ENCODE measurements around the gene F5. TPM values are rescaled to one million over a fixed set of nuclear protein-coding genes. Genes with fewer than 3 reads are reported as not detected.

Gene F5
- total RNA-seq, 1 donor from 2014 or later = 1.0 TPM

GRCh38 chr1:169574336-169574735, 11.9 kb downstream of the F5 start:
- no peaks in the 10 kb centered on the region for H3K27me3 ChIP-seq (ENCODE audit: control insufficient read depth in 3 of 3, insufficient read depth in 3 of 3, low read length in 3 of 3)
- no peak overlapping the region for H3K27ac ChIP-seq (ENCODE audit: low read depth, low read length)
- H3K36me3 ChIP-seq (ENCODE audit: control insufficient read depth in 3 of 3, insufficient read depth in 3 of 3, low read length in 3 of 3) = no peaks in the 10 kb centered on the region
- H3K9me3 ChIP-seq (ENCODE audit: control insufficient read depth in 3 of 3, low read length in 3 of 3) = no peaks in the 10 kb centered on the region
- no peak overlapping the region for H3K4me3 ChIP-seq (ENCODE audit: low read length in 3 of 3)
- no peak overlapping the region for H3K9ac ChIP-seq (ENCODE audit: low read depth in 1 of 3, low read length in 3 of 3)
- no peaks in the 10 kb centered on the region for H3K4me1 ChIP-seq (ENCODE audit: control insufficient read depth in 3 of 3, insufficient read depth in 3 of 3, low read length in 3 of 3)

- Histone ChIP-seq H3K36me3 (ENCODE audit: control insufficient read depth in 3 of 3, insufficient read depth in 3 of 3, low read length in 3 of 3) (no peaks in the 10 kb centered on the region), H3K4me1 (ENCODE audit: control insufficient read depth in 3 of 3, insufficient read depth in 3 of 3, low read length in 3 of 3) (no peaks in the 10 kb centered on the region), H3K4me3 (ENCODE audit: low read length in 3 of 3) (no peak overlapping the region), H3K27ac (ENCODE audit: low read depth, low read length) (no peak overlapping the region), H3K27me3 (ENCODE audit: control insufficient read depth in 3 of 3, insufficient read depth in 3 of 3, low read length in 3 of 3) (no peaks in the 10 kb centered on the region), H3K9ac (ENCODE audit: low read depth in 1 of 3, low read length in 3 of 3) (no peak overlapping the region), H3K9me3 (ENCODE audit: control insufficient read depth in 3 of 3, low read length in 3 of 3) (no peaks in the 10 kb centered on the region)
Observed at GRCh38 chr1:169572187-169572586, 14.1 kb downstream of the F5 start.

- no peaks in the 10 kb centered on the region for H3K4me1 ChIP-seq (ENCODE audit: control insufficient read depth in 3 of 3, insufficient read depth in 3 of 3, low read length in 3 of 3)
- no peaks in the 10 kb centered on the region for H3K9me3 ChIP-seq (ENCODE audit: control insufficient read depth in 3 of 3, low read length in 3 of 3)
- no peaks in the 10 kb centered on the region for H3K27me3 ChIP-seq (ENCODE audit: control insufficient read depth in 3 of 3, insufficient read depth in 3 of 3, low read length in 3 of 3)
- no peak overlapping the region for H3K4me3 ChIP-seq (ENCODE audit: low read length in 3 of 3)
- no peak overlapping the region for H3K9ac ChIP-seq (ENCODE audit: low read depth in 1 of 3, low read length in 3 of 3)
- H3K36me3 ChIP-seq (ENCODE audit: control insufficient read depth in 3 of 3, insufficient read depth in 3 of 3, low read length in 3 of 3) = no peaks in the 10 kb centered on the region
- no peak overlapping the region for H3K27ac ChIP-seq (ENCODE audit: low read depth, low read length)
Observed at GRCh38 chr1:169571450-169571849, 14.8 kb downstream of the F5 start.

- Histone ChIP-seq H3K4me3 (ENCODE audit: low read length in 3 of 3) (no peak overlapping the region), H3K27ac (ENCODE audit: low read depth, low read length) (no peak overlapping the region), H3K4me1 (ENCODE audit: control insufficient read depth in 3 of 3, insufficient read depth in 3 of 3, low read length in 3 of 3) (no peaks in the 10 kb centered on the region)
Observed at GRCh38 chr1:169570172-169570574, 16.1 kb downstream of the F5 start.

GRCh38 chr1:169568497-169568896, 17.8 kb downstream of the F5 start:
- Histone ChIP-seq H3K9ac (ENCODE audit: low read depth in 1 of 3, low read length in 3 of 3) (no peak overlapping the region), H3K36me3 (ENCODE audit: control insufficient read depth in 3 of 3, insufficient read depth in 3 of 3, low read length in 3 of 3) (no peaks in the 10 kb centered on the region), H3K9me3 (ENCODE audit: control insufficient read depth in 3 of 3, low read length in 3 of 3) (no peaks in the 10 kb centered on the region), H3K27me3 (ENCODE audit: control insufficient read depth in 3 of 3, insufficient read depth in 3 of 3, low read length in 3 of 3) (no peaks in the 10 kb centered on the region), H3K4me1 (ENCODE audit: control insufficient read depth in 3 of 3, insufficient read depth in 3 of 3, low read length in 3 of 3) (no peaks in the 10 kb centered on the region), H3K27ac (ENCODE audit: low read depth, low read length) (no peak overlapping the region), H3K4me3 (ENCODE audit: low read length in 3 of 3) (no peak overlapping the region)

More at GRCh38 chr1:169570172-169570574, 16.1 kb downstream of the F5 start:
- Histone ChIP-seq H3K9ac (ENCODE audit: low read depth in 1 of 3, low read length in 3 of 3) (no peak overlapping the region), H3K27me3 (ENCODE audit: control insufficient read depth in 3 of 3, insufficient read depth in 3 of 3, low read length in 3 of 3) (no peaks in the 10 kb centered on the region), H3K9me3 (ENCODE audit: control insufficient read depth in 3 of 3, low read length in 3 of 3) (no peaks in the 10 kb centered on the region), H3K36me3 (ENCODE audit: control insufficient read depth in 3 of 3, insufficient read depth in 3 of 3, low read length in 3 of 3) (no peaks in the 10 kb centered on the region)

- H3K4me1 ChIP-seq (ENCODE audit: control insufficient read depth in 3 of 3, insufficient read depth in 3 of 3, low read length in 3 of 3) = no peaks in the 10 kb centered on the region
- no peak overlapping the region for H3K27ac ChIP-seq (ENCODE audit: low read depth, low read length)
- H3K4me3 ChIP-seq (ENCODE audit: low read length in 3 of 3) = no peak overlapping the region
- H3K36me3 ChIP-seq (ENCODE audit: control insufficient read depth in 3 of 3, insufficient read depth in 3 of 3, low read length in 3 of 3) = no peaks in the 10 kb centered on the region
- no peaks in the 10 kb centered on the region for H3K27me3 ChIP-seq (ENCODE audit: control insufficient read depth in 3 of 3, insufficient read depth in 3 of 3, low read length in 3 of 3)
- no peak overlapping the region for H3K9ac ChIP-seq (ENCODE audit: low read depth in 1 of 3, low read length in 3 of 3)
- H3K9me3 ChIP-seq (ENCODE audit: control insufficient read depth in 3 of 3, low read length in 3 of 3) = peaks cover 0 to 2% (median 0%) of the 10 kb centered on the region in 3 donors
Observed at GRCh38 chr1:169565335-169566271, 20.7 kb downstream of the F5 start.

GRCh38 chr1:169563650-169564049, 22.6 kb downstream of the F5 start:
- no peak overlapping the region for H3K9ac ChIP-seq (ENCODE audit: low read depth in 1 of 3, low read length in 3 of 3)
- H3K36me3 ChIP-seq (ENCODE audit: control insufficient read depth in 3 of 3, insufficient read depth in 3 of 3, low read length in 3 of 3) = no peaks in the 10 kb centered on the region
- H3K27me3 ChIP-seq (ENCODE audit: control insufficient read depth in 3 of 3, insufficient read depth in 3 of 3, low read length in 3 of 3) = no peaks in the 10 kb centered on the region
- no peak overlapping the region for H3K4me3 ChIP-seq (ENCODE audit: low read length in 3 of 3)
- peaks cover 0 to 2% (median 0%) of the 10 kb centered on the region in 3 donors for H3K9me3 ChIP-seq (ENCODE audit: control insufficient read depth in 3 of 3, low read length in 3 of 3)
- H3K27ac ChIP-seq (ENCODE audit: low read depth, low read length) = no peak overlapping the region
- no peaks in the 10 kb centered on the region for H3K4me1 ChIP-seq (ENCODE audit: control insufficient read depth in 3 of 3, insufficient read depth in 3 of 3, low read length in 3 of 3)

- Histone ChIP-seq H3K27me3 (ENCODE audit: control insufficient read depth in 3 of 3, insufficient read depth in 3 of 3, low read length in 3 of 3) (no peaks in the 10 kb centered on the region), H3K4me1 (ENCODE audit: control insufficient read depth in 3 of 3, insufficient read depth in 3 of 3, low read length in 3 of 3) (no peaks in the 10 kb centered on the region), H3K9me3 (ENCODE audit: control insufficient read depth in 3 of 3, low read length in 3 of 3) (peaks cover 0 to 2% (median 0%) of the 10 kb centered on the region in 3 donors), H3K9ac (ENCODE audit: low read depth in 1 of 3, low read length in 3 of 3) (no peak overlapping the region), H3K27ac (ENCODE audit: low read depth, low read length) (no peak overlapping the region), H3K36me3 (ENCODE audit: control insufficient read depth in 3 of 3, insufficient read depth in 3 of 3, low read length in 3 of 3) (no peaks in the 10 kb centered on the region), H3K4me3 (ENCODE audit: low read length in 3 of 3) (no peak overlapping the region)
Observed at GRCh38 chr1:169563019-169563615, 23.2 kb downstream of the F5 start.

- Histone ChIP-seq H3K27me3 (ENCODE audit: control insufficient read depth in 3 of 3, insufficient read depth in 3 of 3, low read length in 3 of 3) (peaks cover 0 to 1% (median 0%) of the 10 kb centered on the region in 3 donors), H3K9ac (ENCODE audit: low read depth in 1 of 3, low read length in 3 of 3) (no peak overlapping the region), H3K27ac (ENCODE audit: low read depth, low read length) (no peak overlapping the region), H3K36me3 (ENCODE audit: control insufficient read depth in 3 of 3, insufficient read depth in 3 of 3, low read length in 3 of 3) (no peaks in the 10 kb centered on the region), H3K9me3 (ENCODE audit: control insufficient read depth in 3 of 3, low read length in 3 of 3) (peaks cover 0 to 2% (median 0%) of the 10 kb centered on the region in 3 donors), H3K4me1 (ENCODE audit: control insufficient read depth in 3 of 3, insufficient read depth in 3 of 3, low read length in 3 of 3) (no peaks in the 10 kb centered on the region), H3K4me3 (ENCODE audit: low read length in 3 of 3) (no peak overlapping the region)
Observed at GRCh38 chr1:169561692-169562091, 24.6 kb downstream of the F5 start.

- Histone ChIP-seq H3K4me1 (ENCODE audit: control insufficient read depth in 3 of 3, insufficient read depth in 3 of 3, low read length in 3 of 3) (no peaks in the 10 kb centered on the region), H3K27me3 (ENCODE audit: control insufficient read depth in 3 of 3, insufficient read depth in 3 of 3, low read length in 3 of 3) (peaks cover 0 to 4% (median 0%) of the 10 kb centered on the region in 3 donors), H3K9ac (ENCODE audit: low read depth in 1 of 3, low read length in 3 of 3) (no peak overlapping the region), H3K27ac (ENCODE audit: low read depth, low read length) (no peak overlapping the region), H3K36me3 (ENCODE audit: control insufficient read depth in 3 of 3, insufficient read depth in 3 of 3, low read length in 3 of 3) (no peaks in the 10 kb centered on the region), H3K4me3 (ENCODE audit: low read length in 3 of 3) (no peak overlapping the region), H3K9me3 (ENCODE audit: control insufficient read depth in 3 of 3, low read length in 3 of 3) (no peaks in the 10 kb centered on the region)
Observed at GRCh38 chr1:169557131-169557530, 29.1 kb downstream of the F5 start.

Data from skeletal muscle tissue (tissue), 4 donors.